ENCODE data around the gene MAP2. TPM values are rescaled to one million over a fixed set of nuclear protein-coding genes. Genes with fewer than 3 reads are reported as not detected.

Gene MAP2
- total and polyA plus RNA-seq, 2 donors (not counting 1 experiment from before 2014, with no cell fraction given) = 51.0 to 60.1 TPM

DNA sequence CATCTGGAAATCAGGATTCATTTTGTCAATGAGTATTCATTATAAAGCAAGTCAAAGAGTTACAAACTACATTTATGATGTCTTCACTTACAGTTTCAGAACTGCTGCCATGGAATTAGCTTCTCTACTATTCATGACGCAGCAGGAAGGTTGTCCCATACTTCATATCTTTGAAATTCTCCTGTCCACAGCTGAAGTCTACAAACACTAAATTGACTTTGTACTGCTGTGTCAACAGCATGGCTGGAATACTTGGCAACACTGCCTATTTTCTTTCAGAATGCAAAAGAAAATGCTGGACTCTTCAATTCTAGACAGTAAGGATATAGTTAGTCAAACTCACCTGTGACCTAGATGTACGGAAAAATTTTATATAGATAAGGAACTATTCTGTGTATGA is 303.2 kb downstream of the MAP2 start:
- Histone ChIP-seq H3K79me2 (ENCODE audit: control insufficient read depth, insufficient read depth, low read length) (no peaks in the 10 kb centered on the region), H3K36me3 (ENCODE audit: control insufficient read depth, insufficient read depth, low read length) (no peaks in the 10 kb centered on the region), H3K4me2 (ENCODE audit: extremely low read depth, insufficient read depth, low read length) (no peak overlapping the region), H3K9me3 (ENCODE audit: control insufficient read depth, insufficient read depth, low read depth, low read length) (no peaks in the 10 kb centered on the region), H4K20me1 (ENCODE audit: control insufficient read depth, extremely low read depth, insufficient read depth, low read length) (no peaks in the 10 kb centered on the region), H3K27ac (ENCODE audit: insufficient read depth, low read length) (no peak overlapping the region), H3K4me1 (ENCODE audit: control insufficient read depth, extremely low read depth, insufficient read depth, low read length) (no peaks in the 10 kb centered on the region), H3K9ac (ENCODE audit: insufficient read depth, low read length) (no peak overlapping the region), H2AFZ (ENCODE audit: low read length) (no peak overlapping the region), H3K27me3 (ENCODE audit: control insufficient read depth, insufficient read depth, low read length) (no peaks in the 10 kb centered on the region), H3K4me3 (replicated peaks in 1 of 4; ENCODE audit: control extremely low read depth in 1 of 4, insufficient read depth in 1 of 4, low read depth in 3 of 4, low read length in 4 of 4) (no peak overlapping the region)
- no peak for TF ChIP-seq EZH2 (IDR thresholded peaks at IDR 0.05; ENCODE audit: low read length, missing control alignments)
- TF ChIP-seq, protein P1, sequence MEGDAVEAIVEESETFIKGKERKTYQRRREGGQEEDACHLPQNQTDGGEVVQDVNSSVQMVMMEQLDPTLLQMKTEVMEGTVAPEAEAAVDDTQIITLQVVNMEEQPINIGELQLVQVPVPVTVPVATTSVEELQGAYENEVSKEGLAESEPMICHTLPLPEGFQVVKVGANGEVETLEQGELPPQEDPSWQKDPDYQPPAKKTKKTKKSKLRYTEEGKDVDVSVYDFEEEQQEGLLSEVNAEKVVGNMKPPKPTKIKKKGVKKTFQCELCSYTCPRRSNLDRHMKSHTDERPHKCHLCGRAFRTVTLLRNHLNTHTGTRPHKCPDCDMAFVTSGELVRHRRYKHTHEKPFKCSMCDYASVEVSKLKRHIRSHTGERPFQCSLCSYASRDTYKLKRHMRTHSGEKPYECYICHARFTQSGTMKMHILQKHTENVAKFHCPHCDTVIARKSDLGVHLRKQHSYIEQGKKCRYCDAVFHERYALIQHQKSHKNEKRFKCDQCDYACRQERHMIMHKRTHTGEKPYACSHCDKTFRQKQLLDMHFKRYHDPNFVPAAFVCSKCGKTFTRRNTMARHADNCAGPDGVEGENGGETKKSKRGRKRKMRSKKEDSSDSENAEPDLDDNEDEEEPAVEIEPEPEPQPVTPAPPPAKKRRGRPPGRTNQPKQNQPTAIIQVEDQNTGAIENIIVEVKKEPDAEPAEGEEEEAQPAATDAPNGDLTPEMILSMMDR (conservative IDR thresholded peaks at IDR 0.05 in 1 of 2, IDR thresholded peaks at IDR 0.05 in 1 of 2; ENCODE audit: low read depth in 1 of 2, low read length in 2 of 2) = no peak
- no peak for DNase-seq (ENCODE audit: low read depth in 2 of 2)

DNA sequence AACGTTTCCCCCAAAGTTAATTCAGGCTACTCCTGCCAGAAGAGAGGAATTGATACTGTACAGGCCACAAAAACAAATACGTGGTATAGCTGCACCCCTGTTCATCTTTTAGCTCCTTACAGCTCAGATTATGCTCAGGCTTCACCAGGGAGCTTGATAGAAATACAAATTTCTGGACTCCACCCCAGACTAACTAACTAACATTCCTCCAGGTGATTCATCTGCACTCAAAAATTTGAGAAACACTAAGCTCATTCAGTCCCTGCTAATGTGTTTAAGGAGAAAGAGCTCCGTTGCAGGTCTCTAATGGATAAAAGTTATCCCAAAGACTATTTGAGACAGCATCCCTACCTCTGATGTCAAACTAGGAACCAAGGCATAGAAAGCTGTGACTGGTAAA is 311.0 kb downstream of the MAP2 start:
- Histone ChIP-seq H4K20me1 (ENCODE audit: control insufficient read depth, extremely low read depth, insufficient read depth, low read length) (no peaks in the 10 kb centered on the region), H3K4me2 (ENCODE audit: extremely low read depth, insufficient read depth, low read length) (no peak overlapping the region), H3K36me3 (ENCODE audit: control insufficient read depth, insufficient read depth, low read length) (no peaks in the 10 kb centered on the region), H3K79me2 (ENCODE audit: control insufficient read depth, insufficient read depth, low read length) (no peaks in the 10 kb centered on the region), H3K9me3 (ENCODE audit: control insufficient read depth, insufficient read depth, low read depth, low read length) (no peaks in the 10 kb centered on the region), H3K9ac (ENCODE audit: insufficient read depth, low read length) (no peak overlapping the region), H3K27me3 (ENCODE audit: control insufficient read depth, insufficient read depth, low read length) (no peaks in the 10 kb centered on the region), H3K27ac (ENCODE audit: insufficient read depth, low read length) (no peak overlapping the region), H3K4me1 (ENCODE audit: control insufficient read depth, extremely low read depth, insufficient read depth, low read length) (no peaks in the 10 kb centered on the region), H2AFZ (ENCODE audit: low read length) (no peak overlapping the region), H3K4me3 (replicated peaks in 1 of 4; ENCODE audit: control extremely low read depth in 1 of 4, insufficient read depth in 1 of 4, low read depth in 3 of 4, low read length in 4 of 4) (no peak overlapping the region)
- DNase-seq (ENCODE audit: low read depth in 2 of 2) = peak in 1 of 2 donors; percentile 18
- no peak for TF ChIP-seq EZH2 (IDR thresholded peaks at IDR 0.05; ENCODE audit: low read length, missing control alignments)
- TF ChIP-seq, protein P1 (conservative IDR thresholded peaks at IDR 0.05 in 1 of 2, IDR thresholded peaks at IDR 0.05 in 1 of 2; ENCODE audit: low read depth in 1 of 2, low read length in 2 of 2) = no peak

DNA sequence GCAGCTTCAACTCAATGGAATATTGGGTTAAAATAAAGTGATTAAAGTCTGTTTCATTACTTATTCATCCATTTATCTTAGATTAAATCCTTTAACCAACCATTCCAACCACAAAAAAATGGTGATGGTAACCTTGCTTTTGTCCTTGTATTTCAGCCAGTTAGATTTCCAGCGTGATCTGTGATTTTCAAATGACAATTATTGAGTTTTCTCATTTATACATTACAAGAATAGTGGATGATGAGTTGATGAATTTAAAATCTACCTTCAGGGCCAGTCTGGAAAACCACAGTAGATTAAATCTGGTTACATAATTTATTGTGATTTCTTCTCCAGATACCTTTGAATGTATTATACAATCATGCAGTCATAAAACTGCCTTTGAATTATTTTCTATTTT is 318.1 kb downstream of the MAP2 start:
- TF ChIP-seq, protein P1 (conservative IDR thresholded peaks at IDR 0.05 in 1 of 2, IDR thresholded peaks at IDR 0.05 in 1 of 2; ENCODE audit: low read depth in 1 of 2, low read length in 2 of 2) = no peak
- TF ChIP-seq EZH2 (IDR thresholded peaks at IDR 0.05; ENCODE audit: low read length, missing control alignments) = no peak
- Histone ChIP-seq H3K36me3 (ENCODE audit: control insufficient read depth, insufficient read depth, low read length) (no peaks in the 10 kb centered on the region), H3K79me2 (ENCODE audit: control insufficient read depth, insufficient read depth, low read length) (no peaks in the 10 kb centered on the region), H3K4me1 (ENCODE audit: control insufficient read depth, extremely low read depth, insufficient read depth, low read length) (no peaks in the 10 kb centered on the region), H4K20me1 (ENCODE audit: control insufficient read depth, extremely low read depth, insufficient read depth, low read length) (no peaks in the 10 kb centered on the region), H3K4me2 (ENCODE audit: extremely low read depth, insufficient read depth, low read length) (no peak overlapping the region), H3K4me3 (replicated peaks in 1 of 4; ENCODE audit: control extremely low read depth in 1 of 4, insufficient read depth in 1 of 4, low read depth in 3 of 4, low read length in 4 of 4) (no peak overlapping the region), H3K27me3 (ENCODE audit: control insufficient read depth, insufficient read depth, low read length) (no peaks in the 10 kb centered on the region), H2AFZ (ENCODE audit: low read length) (no peak overlapping the region), H3K9ac (ENCODE audit: insufficient read depth, low read length) (no peak overlapping the region), H3K27ac (ENCODE audit: insufficient read depth, low read length) (no peak overlapping the region), H3K9me3 (ENCODE audit: control insufficient read depth, insufficient read depth, low read depth, low read length) (no peaks in the 10 kb centered on the region)
- no peak for DNase-seq (ENCODE audit: low read depth in 2 of 2)
